ENCODE measurements around the gene ERC2. TPM values are rescaled to one million over a fixed set of nuclear protein-coding genes. Genes with fewer than 3 reads are reported as not detected.

The ERC2 gene
- polyA plus RNA-seq, 3 donors = 0.04 to 0.54 TPM; not detected in 1

GRCh38 chr3:55755516-55756205, 712.6 kb downstream of the ERC2 start:
- H3K27ac ChIP-seq (ENCODE audit: low read depth, low read length) = no peak overlapping the region
- 56 to 62% (median 58%) methylated on average over 9 of the region's 9 CpGs for WGBS, 3 donors

- no peak overlapping the region for H3K27ac ChIP-seq (ENCODE audit: low read depth, low read length)
- WGBS, 3 donors = 85 to 88% (median 88%) methylated on average over 5 of the region's 5 CpGs
Observed at GRCh38 chr3:55752911-55753310, 715.4 kb downstream of the ERC2 start.

DNA sequence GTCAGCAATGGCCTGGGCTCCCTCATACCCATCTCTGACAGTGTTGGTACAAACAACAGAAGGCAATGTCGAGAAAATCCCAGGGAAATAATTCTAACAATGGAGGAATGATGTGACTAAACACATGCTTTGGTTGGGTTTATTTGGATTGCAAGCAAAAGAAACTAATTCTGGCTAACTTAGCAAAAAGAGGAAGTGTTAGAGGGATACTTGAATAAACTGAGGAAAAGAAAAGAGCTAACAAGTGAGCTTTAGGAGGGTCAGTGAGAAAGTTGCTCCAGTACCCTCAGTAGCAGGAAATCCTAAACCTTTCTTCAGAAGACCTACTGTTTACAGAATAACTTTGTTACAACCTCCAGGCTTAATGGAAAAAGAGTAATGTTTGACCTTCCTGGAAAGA, 716.5 kb downstream of the ERC2 start:
- WGBS, 3 donors = 62 to 68% (median 67%) methylated on average over 1 of the region's 1 CpG
- H3K27ac ChIP-seq (ENCODE audit: low read depth, low read length) = no peak overlapping the region

DNA sequence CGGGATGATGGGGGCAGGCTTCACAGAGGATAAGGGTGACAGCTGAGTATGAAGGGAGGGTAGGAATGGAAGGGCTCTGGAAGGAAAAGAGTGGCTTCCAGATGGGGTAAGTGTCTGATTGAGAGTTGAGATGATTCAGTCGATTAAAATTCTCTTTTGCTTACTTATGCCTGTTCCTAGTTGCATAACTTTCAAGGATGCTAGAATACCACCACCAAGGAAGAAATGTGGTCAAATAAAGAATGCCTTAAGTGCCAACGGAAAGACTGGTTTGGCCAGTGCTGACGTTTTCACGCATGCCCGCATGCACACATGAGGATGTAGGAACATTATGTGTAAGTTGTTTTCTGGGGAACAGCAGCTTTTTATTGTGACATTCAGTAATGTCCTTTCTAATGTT, 717.7 kb downstream of the ERC2 start:
- WGBS, 3 donors = 84 to 88% (median 85%) methylated on average over 6 of the region's 6 CpGs
- H3K27ac ChIP-seq (ENCODE audit: low read depth, low read length) = no peak overlapping the region

GRCh38 chr3:55749036-55749435, 719.2 kb downstream of the ERC2 start:
- WGBS, 3 donors = 89 to 93% (median 90%) methylated on average over 1 of the region's 1 CpG
- no peak overlapping the region for H3K27ac ChIP-seq (ENCODE audit: low read depth, low read length)

GRCh38 chr3:55746808-55747413, 721.4 kb downstream of the ERC2 start:
- H3K27ac ChIP-seq (ENCODE audit: low read depth, low read length) = no peak overlapping the region

GRCh38 chr3:55742832-55743136, 725.5 kb downstream of the ERC2 start:
- 91% methylated on average over 2 of the region's 2 CpGs for WGBS, 3 donors

DNA sequence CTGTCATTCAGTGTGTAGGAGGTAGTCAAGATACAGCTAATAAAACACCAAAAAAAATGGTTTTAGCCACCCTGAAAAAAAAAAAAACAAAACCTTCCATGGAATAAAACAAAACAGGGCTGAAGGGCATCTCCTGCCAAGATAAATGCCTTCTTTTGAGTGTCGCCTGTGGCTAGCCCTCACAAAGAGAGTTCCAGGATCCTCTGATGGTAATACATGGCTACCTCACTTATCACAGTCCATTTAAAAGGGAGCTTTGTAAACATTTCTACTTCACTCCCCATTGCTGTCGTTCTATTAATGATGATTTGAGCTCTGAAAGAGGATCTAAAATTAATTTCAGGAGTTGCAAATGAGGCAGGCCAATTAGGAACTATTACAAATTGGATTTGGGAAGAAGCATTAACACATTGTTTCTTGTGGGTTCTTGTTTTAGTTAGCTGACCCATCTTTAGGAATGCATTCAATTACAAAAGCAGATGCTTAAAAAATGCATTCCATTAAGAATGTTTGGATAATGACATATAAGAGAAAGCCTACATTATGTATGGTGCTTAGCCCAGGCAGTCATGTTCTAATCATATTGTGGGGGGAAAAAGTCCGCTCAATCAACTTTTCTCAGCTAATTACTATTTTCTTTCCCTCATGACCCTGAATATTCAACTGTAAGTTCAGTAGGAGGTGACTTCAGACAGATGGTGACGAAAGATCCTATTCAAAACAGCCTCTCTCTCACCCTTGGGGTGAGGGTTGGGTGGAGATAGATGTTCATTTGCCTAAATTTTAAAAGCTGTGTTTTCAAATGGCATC, 726.0 kb downstream of the ERC2 start:
- no peak overlapping the region for H3K27ac ChIP-seq (ENCODE audit: low read depth, low read length)
- 81 to 84% (median 83%) methylated on average over 4 of the region's 4 CpGs for WGBS, 3 donors

More at GRCh38 chr3:55742832-55743136, 725.5 kb downstream of the ERC2 start:
- H3K27ac ChIP-seq (ENCODE audit: low read depth, low read length) = no peak overlapping the region

DNA sequence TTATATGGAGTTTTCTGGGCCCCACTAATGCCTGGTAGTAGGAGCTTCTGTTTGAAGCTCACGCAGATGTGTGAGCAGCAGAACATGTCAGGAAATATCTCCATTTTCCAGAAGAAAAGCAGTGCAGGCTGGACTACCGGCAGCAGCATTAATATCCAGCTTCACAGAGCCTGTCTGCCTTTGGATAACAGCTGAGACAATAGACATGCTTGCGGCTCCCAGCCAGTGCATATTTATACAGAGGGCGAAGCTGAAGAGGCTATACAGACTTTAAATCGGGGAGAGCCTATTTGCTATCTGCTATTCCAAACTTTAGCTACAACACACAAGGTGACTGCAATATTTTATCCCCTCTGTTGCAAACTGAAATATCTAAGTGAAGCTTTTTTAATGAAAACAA, 731.1 kb downstream of the ERC2 start:
- no peak overlapping the region for H3K27ac ChIP-seq (ENCODE audit: low read depth, low read length)
- WGBS, 3 donors = 63 to 83% (median 79%) methylated on average over 5 of the region's 5 CpGs

- H3K27ac ChIP-seq (ENCODE audit: low read depth, low read length) = no peak overlapping the region
- WGBS, 3 donors = 56 to 73% (median 71%) methylated on average over 3 of the region's 3 CpGs
Observed at GRCh38 chr3:55735976-55736375, 732.3 kb downstream of the ERC2 start.

GRCh38 chr3:55731741-55732140, 736.5 kb downstream of the ERC2 start:
- 54 to 80% (median 62%) methylated on average over 3 of the region's 3 CpGs for WGBS, 3 donors
- H3K27ac ChIP-seq (ENCODE audit: low read depth, low read length) = no peak overlapping the region

DNA sequence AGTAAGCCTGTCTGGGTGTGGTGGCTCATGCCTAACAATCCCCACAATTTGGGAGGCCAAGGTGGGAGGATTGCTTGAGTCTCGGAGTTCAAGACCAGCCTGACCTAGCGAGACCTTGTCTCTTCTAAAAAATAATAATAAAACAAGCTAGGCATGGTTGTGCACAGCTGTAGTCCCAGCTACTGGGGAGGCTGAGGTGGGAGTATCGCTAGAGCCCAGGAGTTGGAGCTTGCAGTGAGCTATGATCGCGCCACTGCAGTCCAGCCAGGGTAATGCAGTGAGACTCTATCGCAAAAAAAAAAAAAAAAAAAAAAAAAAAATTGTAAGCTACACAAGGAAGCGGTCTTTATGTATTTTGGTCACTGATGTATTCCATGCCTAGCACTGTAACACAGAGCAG, 738.7 kb downstream of the ERC2 start:
- no peak overlapping the region for H3K27ac ChIP-seq (ENCODE audit: low read depth, low read length)
- WGBS, 3 donors = 79 to 90% (median 82%) methylated on average over 7 of the region's 7 CpGs

GRCh38 chr3:55728461-55729100, 739.7 kb downstream of the ERC2 start:
- WGBS, 3 donors = 88 to 91% (median 90%) methylated on average over 5 of the region's 5 CpGs
- no peak overlapping the region for H3K27ac ChIP-seq (ENCODE audit: low read depth, low read length)

- 92 to 94% (median 93%) methylated on average over 2 of the region's 2 CpGs for WGBS, 3 donors
- no peak overlapping the region for H3K27ac ChIP-seq (ENCODE audit: low read depth, low read length)
Observed at GRCh38 chr3:55726501-55726775, 741.8 kb downstream of the ERC2 start.

- H3K27ac ChIP-seq (ENCODE audit: low read depth, low read length) = no peak overlapping the region
- 43 to 54% (median 52%) methylated on average over 3 of the region's 3 CpGs for WGBS, 3 donors
Observed at GRCh38 chr3:55725681-55726500, 742.4 kb downstream of the ERC2 start.

- WGBS, 3 donors = 64 to 73% (median 69%) methylated on average over 2 of the region's 2 CpGs
- no peak overlapping the region for H3K27ac ChIP-seq (ENCODE audit: low read depth, low read length)
Observed at GRCh38 chr3:55724821-55725220, 743.4 kb downstream of the ERC2 start.

DNA sequence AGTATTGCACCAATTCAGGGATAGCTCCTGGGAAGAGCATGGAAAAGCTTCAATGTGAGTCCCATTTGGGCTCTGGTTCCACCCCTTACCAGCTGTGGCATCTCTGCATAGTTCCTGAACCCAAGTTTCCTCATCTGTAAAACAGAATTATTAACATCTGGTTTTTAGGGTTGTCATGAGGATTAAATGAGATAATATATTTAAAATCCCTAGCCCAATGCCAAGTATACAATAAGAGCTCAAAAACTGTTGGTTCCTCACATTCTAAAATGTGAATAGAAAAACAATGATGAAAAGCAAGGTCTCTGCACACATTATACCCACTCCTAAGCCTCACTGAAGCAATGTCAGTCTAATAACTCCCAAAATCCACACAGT, 743.9 kb downstream of the ERC2 start:
- no peak overlapping the region for H3K27ac ChIP-seq (ENCODE audit: low read depth, low read length)

DNA sequence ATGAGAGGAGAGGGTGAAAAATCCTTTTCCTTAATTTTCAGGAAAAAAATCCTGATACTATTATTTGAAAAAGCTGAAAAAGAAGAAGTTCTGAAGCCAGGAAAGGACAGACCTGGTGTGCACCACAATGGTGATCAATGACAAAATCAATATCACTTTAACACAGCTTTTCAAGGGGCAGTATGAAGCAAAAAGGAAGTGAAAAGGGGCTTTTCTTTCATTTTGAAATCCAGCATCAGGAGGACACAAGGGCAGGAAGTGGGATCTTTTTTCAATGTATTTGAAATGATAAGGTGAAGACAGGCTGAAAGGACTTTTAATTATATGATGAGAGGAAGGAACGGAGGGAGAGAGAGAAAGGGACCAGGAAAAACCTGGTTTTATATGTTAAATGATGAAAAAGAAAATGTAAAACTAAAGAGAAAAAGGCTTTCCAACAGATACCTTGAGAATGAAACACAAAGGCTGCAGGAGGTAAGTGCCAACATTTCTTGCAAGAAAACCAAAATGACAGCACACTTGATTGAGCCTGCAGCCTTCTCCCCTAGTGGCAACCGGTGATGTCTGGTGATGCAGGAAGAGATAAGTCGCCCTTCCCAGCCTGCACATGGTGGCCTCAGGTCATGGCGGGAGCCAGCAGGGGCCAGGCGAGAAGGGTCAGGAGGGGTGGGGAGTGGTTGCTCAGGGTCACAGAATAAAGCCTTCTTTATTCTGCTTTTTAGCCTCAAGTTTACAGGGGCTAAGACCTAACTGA, 744.4 kb downstream of the ERC2 start:
- no peak overlapping the region for H3K27ac ChIP-seq (ENCODE audit: low read depth, low read length)
- 51 to 70% (median 62%) methylated on average over 5 of the region's 5 CpGs for WGBS, 3 donors

Measured in adipose tissue (tissue), 3 donors.